H1 (cell line): Measurements from ENCODE around the gene CCNE1. TPM values are rescaled to one million over a fixed set of nuclear protein-coding genes. Genes with fewer than 3 reads are reported as not detected.

Source experiments
- CTCF ChIA-PET: fragments of 300-600 bp; sonication (Branson Sonifier 250); formaldehyde crosslinking; loops from one replicate; lab custom pipeline; 2021; ENCODE audit not compliant: partially characterized antibody; lab: Charles Lee
- POLR2A ChIA-PET: fragments of 300-600 bp; sonication (Branson Sonifier 250); formaldehyde crosslinking; loops from one replicate; lab custom pipeline; 2021; ENCODE audit warnings: inconsistent platforms; ENCODE audit not compliant: partially characterized antibody; lab: Charles Lee
- DNase-seq, 2 experiments: peaks; one replicate each; pipeline versions ENCODE4 v3.0.0 to v3.0.0-alpha.2; 2010 to 2022; ENCODE audit warnings: low spot score in 2 of 2, low read depth in 1 of 2, mixed read lengths in 1 of 2
- FAIRE-seq: peaks from 2 replicates; lab custom pipeline; 2011; peaks lifted over from hg19 to GRCh38; lab: Jason Lieb, UNC
- H2AFZ ChIP-seq: 2 replicates; pipeline ENCODE4 v1.8.1; 2012; ENCODE audit warnings: low read length, inconsistent platforms
- H2AK5ac ChIP-seq: 2 replicates; pipeline ENCODE4 v1.6.1; 2013; ENCODE audit warnings: low read depth, low read length
- H2BK120ac ChIP-seq: replicated peaks from 2 replicates; pipeline ENCODE3; 2013; ENCODE audit warnings: low read depth, low read length, inconsistent platforms
- H2BK12ac ChIP-seq: 2 replicates; pipeline ENCODE4 v1.6.1; 2013; ENCODE audit warnings: low read depth, low read length
- H2BK15ac ChIP-seq: 2 replicates; pipeline ENCODE4 v1.6.1; 2013; ENCODE audit warnings: low read length
- H2BK20ac ChIP-seq: 2 replicates; pipeline ENCODE4 v1.6.1; 2013; ENCODE audit warnings: low read length
- H2BK5ac ChIP-seq: 2 replicates; pipeline ENCODE4 v1.6.1; 2013; ENCODE audit warnings: low read depth, low read length
- H3K14ac ChIP-seq: 2 replicates; pipeline ENCODE4 v1.6.1; 2013; ENCODE audit warnings: inconsistent platforms; ENCODE audit not compliant: insufficient read length
- H3K18ac ChIP-seq: 2 replicates; pipeline ENCODE4 v1.6.1; 2013; ENCODE audit warnings: low read length; ENCODE audit errors: extremely low read depth
- H3K23ac ChIP-seq: 2 replicates; pipeline ENCODE4 v1.6.1; 2013; ENCODE audit warnings: inconsistent platforms; ENCODE audit not compliant: insufficient read length
- H3K23me2 ChIP-seq: 2 replicates; pipeline ENCODE4 v1.6.1; 2013; ENCODE audit warnings: low read depth, low read length
- H3K27ac ChIP-seq: 2 replicates; pipeline ENCODE4 v1.6.1; 2011; ENCODE audit warnings: low read depth, low read length, inconsistent platforms
- H3K27me3 ChIP-seq, 4 experiments: replicated peaks in 1 of 4; 1 replicate in 1 of 4; 2 replicates in 3 of 4; pipeline versions ENCODE4 v1.6.1 to v1.8.1; 2011 to 2013; ENCODE audit warnings: low read length in 3 of 4, mild to moderate bottlenecking in 3 of 4, inconsistent platforms in 2 of 4, mixed read lengths in 2 of 4, moderate library complexity in 1 of 4; ENCODE audit not compliant: control insufficient read depth in 3 of 4, insufficient read depth in 3 of 4; ENCODE audit errors: extremely low read depth in 1 of 4
- H3K36me3 ChIP-seq, 4 experiments: 2 replicates each; pipeline versions ENCODE4 v1.6.1 to v1.8.1; 2011 to 2013; ENCODE audit warnings: mild to moderate bottlenecking in 4 of 4, low read length in 3 of 4, moderate library complexity in 2 of 4, control low read depth in 1 of 4, inconsistent platforms in 1 of 4; ENCODE audit not compliant: insufficient read depth in 4 of 4, control insufficient read depth in 2 of 4
- H3K4ac ChIP-seq: replicated peaks from 2 replicates; pipeline ENCODE3; 2013; ENCODE audit warnings: low read length, low read depth, mixed read lengths, inconsistent platforms; ENCODE audit not compliant: insufficient read length
- H3K4me1 ChIP-seq, 4 experiments: replicated peaks in 1 of 4; 1 replicate in 1 of 4; 2 replicates in 3 of 4; pipeline versions ENCODE4 v1.6.1 to v1.8.1; 2011 to 2013; ENCODE audit warnings: low read length in 3 of 4, inconsistent platforms in 2 of 4, mixed read lengths in 1 of 4; ENCODE audit not compliant: insufficient read depth in 4 of 4, control insufficient read depth in 3 of 4
- H3K4me2 ChIP-seq, 2 experiments: 2 replicates each; pipeline versions ENCODE4 v1.6.1 to v1.8.1; 2011 to 2013; ENCODE audit warnings: low read depth in 2 of 2, low read length in 2 of 2, control low read depth in 1 of 2, inconsistent platforms in 1 of 2, mild to moderate bottlenecking in 1 of 2; ENCODE audit not compliant: insufficient read depth in 1 of 2
- H3K4me3 ChIP-seq, 4 experiments: fragments of 200-600, 300-600 bp in 1 of 4; sonication (generic), shearing (Covaris generic), sonication (Bioruptor Twin) in 1 of 4; 2 replicates each; pipeline versions ENCODE4 v1.5.1 to v1.8.1; 2011 to 2016; ENCODE audit warnings: low read length in 4 of 4, low read depth in 3 of 4, control low read depth in 2 of 4, inconsistent platforms in 2 of 4, mild to moderate bottlenecking in 2 of 4, mixed read lengths in 1 of 4, moderate library complexity in 1 of 4; ENCODE audit not compliant: insufficient read depth in 2 of 4; ENCODE audit errors: extremely low read depth in 1 of 4
- H3K56ac ChIP-seq: replicated peaks from 2 replicates; pipeline ENCODE3; 2013; ENCODE audit warnings: low read depth, mild to moderate bottlenecking, mixed read lengths, low read length, inconsistent platforms; ENCODE audit not compliant: insufficient read length
- H3K79me1 ChIP-seq: 2 replicates; pipeline ENCODE4 v1.6.1; 2013; ENCODE audit warnings: low read depth, low read length, control low read depth
- H3K79me2 ChIP-seq, 2 experiments: 2 replicates each; pipeline versions ENCODE4 v1.6.1 to v1.8.1; 2012 to 2013; ENCODE audit warnings: low read length in 2 of 2, mild to moderate bottlenecking in 2 of 2, inconsistent platforms in 1 of 2; ENCODE audit not compliant: insufficient read depth in 2 of 2, control insufficient read depth in 1 of 2
- H3K9ac ChIP-seq, 4 experiments: replicated peaks in 1 of 4; 1 replicate in 1 of 4; 2 replicates in 3 of 4; pipeline versions ENCODE4 v1.6.1 to v1.8.1; 2011 to 2013; ENCODE audit warnings: low read depth in 3 of 4, low read length in 3 of 4, control low read depth in 2 of 4, mild to moderate bottlenecking in 2 of 4, moderate library complexity in 2 of 4, inconsistent platforms in 1 of 4; ENCODE audit errors: extremely low read depth in 1 of 4
- H3K9me3 ChIP-seq, 2 experiments: 2 replicates each; pipeline versions ENCODE4 v1.6.1 to v1.8.1; 2012 to 2013; ENCODE audit warnings: mild to moderate bottlenecking in 2 of 2, moderate library complexity in 2 of 2, control low read depth in 1 of 2, inconsistent platforms in 1 of 2, low read depth in 1 of 2, low read length in 1 of 2, mixed read lengths in 1 of 2; ENCODE audit not compliant: insufficient read depth in 2 of 2
- H4K20me1 ChIP-seq, 2 experiments: replicated peaks in 1 of 2; 2 replicates each; pipeline versions ENCODE3 to v1.8.1; 2011 to 2013; ENCODE audit warnings: inconsistent platforms in 2 of 2, low read length in 2 of 2, mild to moderate bottlenecking in 1 of 2; ENCODE audit not compliant: insufficient read depth in 2 of 2, control insufficient read depth in 1 of 2
- H4K5ac ChIP-seq: 2 replicates; pipeline ENCODE4 v1.6.1; 2013; ENCODE audit warnings: low read length, low read depth, mixed read lengths, inconsistent platforms; ENCODE audit not compliant: insufficient read length
- H4K8ac ChIP-seq: 2 replicates; pipeline ENCODE4 v1.8.0; 2013; ENCODE audit warnings: mild to moderate bottlenecking, moderate library complexity, low read length, inconsistent platforms; ENCODE audit not compliant: insufficient read depth; ENCODE audit errors: extremely low read depth
- H4K91ac ChIP-seq: replicated peaks from 2 replicates; pipeline ENCODE3; 2013; ENCODE audit warnings: low read length, mixed read lengths, inconsistent platforms; ENCODE audit not compliant: insufficient read length
- CEBPB ChIP-seq: IDR thresholded peaks from 2 replicates; pipeline ENCODE4 v1.6.1; 2012; ENCODE audit warnings: low read depth, low read length
- CREB1 ChIP-seq: IDR thresholded peaks from 2 replicates; pipeline ENCODE4 v1.6.1; 2012; ENCODE audit warnings: inconsistent platforms
- EGR1 ChIP-seq: IDR thresholded peaks from 2 replicates; pipeline ENCODE4 v1.6.1; 2011; ENCODE audit warnings: low read depth, low read length, borderline replicate concordance
- EZH2 ChIP-seq: fragments of 200-600 bp; sonication (generic); IDR thresholded peaks from 2 replicates; pipeline ENCODE4 v1.7.1; 2012; ENCODE audit warnings: low read depth, mild to moderate bottlenecking, moderate library complexity, low read length, inconsistent platforms; ENCODE audit not compliant: severe bottlenecking
- FOSL1 ChIP-seq: IDR thresholded peaks from 2 replicates; pipeline ENCODE4 v1.6.1; 2011; ENCODE audit warnings: mild to moderate bottlenecking, low read depth, low read length, moderate library complexity; ENCODE audit not compliant: insufficient read depth
- HDAC2 ChIP-seq, 2 experiments: fragments of 300-600 bp in 1 of 2; sonication (generic) in 1 of 2; IDR thresholded peaks; 2 replicates each; pipeline ENCODE4 v1.6.1; 2011 to 2012; ENCODE audit warnings: low read depth in 2 of 2, low read length in 2 of 2, mild to moderate bottlenecking in 2 of 2, moderate library complexity in 2 of 2, borderline replicate concordance in 1 of 2, inconsistent platforms in 1 of 2
- JUN ChIP-seq: IDR thresholded peaks from 2 replicates; pipeline ENCODE4 v1.6.1; 2011; ENCODE audit warnings: low read depth, mild to moderate bottlenecking, improper control_type of control experiment, low read length
- PHF8 ChIP-seq: fragments of 200-600 bp; sonication (generic); conservative IDR thresholded peaks from 2 replicates; pipeline ENCODE4 v1.7.1; 2012; ENCODE audit warnings: low read depth, mild to moderate bottlenecking, inconsistent platforms, low read length, moderate library complexity
- RAD21 ChIP-seq, 2 experiments: IDR thresholded peaks in 1 of 2; conservative IDR thresholded peaks in 1 of 2; 2 replicates each; pipeline ENCODE4 v1.6.1; 2011; ENCODE audit warnings: low read depth in 2 of 2, low read length in 2 of 2, improper control_type of control experiment in 1 of 2, inconsistent platforms in 1 of 2, mild to moderate bottlenecking in 1 of 2, moderate library complexity in 1 of 2
- RBBP5 ChIP-seq: IDR thresholded peaks from 2 replicates; pipeline ENCODE4 v1.7.1; 2012; ENCODE audit warnings: low read depth, mild to moderate bottlenecking, inconsistent platforms, low read length, moderate library complexity, borderline replicate concordance
- SIN3A ChIP-seq, 2 experiments: IDR thresholded peaks in 1 of 2; conservative IDR thresholded peaks in 1 of 2; 2 replicates each; pipeline ENCODE4 v1.6.1; 2011 to 2012; ENCODE audit warnings: low read length in 2 of 2, improper control_type of control experiment in 1 of 2, low read depth in 1 of 2, mild to moderate bottlenecking in 1 of 2
- WGBS, 2 experiments: shearing (Covaris generic) in 1 of 2; methylation state at CpG; one replicate each; pipeline versions ENCODE4 v1.1.6 to v1.1.7; 2013 to 2015; ENCODE audit warnings: low lambda C conversion rate in 2 of 2, mixed read lengths in 2 of 2, inconsistent platforms in 1 of 2, low coverage in 1 of 2, missing lambda C conversion rate in 1 of 2; ENCODE audit not compliant: insufficient replicate concordance in 2 of 2, insufficient coverage in 1 of 2, insufficient read length in 1 of 2; ENCODE audit errors: extremely low coverage in 1 of 2, missing lambda C conversion rate in 1 of 2; 5-methylcytosine and 5-hydroxymethylcytosine counted together
- polyA plus RNA-seq, 7 experiments: library from polyadenylated mRNA; depleted of rRNA in 3 of 7; stranded (reverse) in 5 of 7; unstranded in 2 of 7; fragments of >200 nt in 5 of 7; fragments of 200-250 nt in 2 of 7; gene quantifications; 1 replicate in 5 of 7; 2 replicates in 1 of 7; 4 replicates in 1 of 7; pipeline versions ENCODE4 v1.2.1 to v1.2.3, GENCODE V29; 2011 to 2013; ENCODE audit warnings: missing spikeins in 2 of 7, mixed read lengths in 2 of 7
- total RNA-seq: library from RNA; stranded (reverse); fragmentation: NEBNext Ultra II Directional; extraction: Animal tissue kit (Norgen Biotek cat#: 25700); gene quantifications from 2 replicates; pipeline ENCODE4 v1.2.1, GENCODE V29; 2021

The CCNE1 gene
- total and polyA plus RNA-seq, 2 of the 8 experiments (the other 6 are each of a cell fraction or from before 2014, with no cell fraction given): 43.2 to 44.6 TPM

DNA sequence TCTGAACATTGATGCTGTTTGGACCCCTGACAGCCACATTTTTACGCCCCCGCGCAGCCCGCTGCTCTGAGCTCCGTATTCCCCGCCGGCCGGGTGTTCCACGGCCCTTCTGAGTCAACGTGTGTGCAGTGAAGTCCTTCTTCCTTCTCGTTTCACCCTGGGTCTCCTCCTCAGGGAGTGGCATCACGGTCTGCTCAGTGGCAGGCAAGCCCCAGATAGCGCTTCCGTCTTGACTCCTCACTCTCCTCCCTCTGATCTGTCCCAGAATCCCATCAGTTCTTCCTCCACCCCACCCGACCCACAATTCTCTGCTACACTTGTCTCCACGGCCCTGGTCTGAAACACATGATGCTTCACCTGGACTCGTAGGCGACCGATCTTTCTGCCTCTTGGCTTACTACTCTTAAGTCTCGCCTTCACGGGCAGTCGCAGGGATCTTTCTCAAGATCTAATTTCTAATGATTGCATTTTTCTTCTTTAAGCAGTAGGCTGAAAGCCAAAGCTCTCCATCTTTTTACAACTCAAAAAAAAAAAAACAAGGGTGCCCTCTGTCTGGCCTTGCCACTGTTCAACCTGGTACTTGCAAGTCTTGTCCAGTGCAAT lies 33.9 kb downstream of the CCNE1 start:
- peaks cover 15% of the 10 kb centered on the region; the same call in 1 of the 2 replicates for H3K23me2 ChIP-seq
- no peak overlapping the region for H4K91ac ChIP-seq
- H4K20me1 ChIP-seq: peaks cover 0 to 4% of the 10 kb centered on the region in 2 experiments
- ChIA-PET CTCF (interaction anchor here (1.4 to 1.6 kb wide), 3 partner anchors 12 to 60 kb away, joined by 3 to 5 read pairs (median 5); no protein-coding TSS in a partner anchor), POLR2A (interaction anchor here (0.7 to 1.1 kb wide), 3 partner anchors 9 to 96 kb away, joined by 3 to 4 read pairs (median 3); partner anchors contain the start of gene URI1)
- no peak overlapping the region for H2BK20ac ChIP-seq
- peak overlapping the region; percentile 61 to 86 (median 81) for H3K4me3 ChIP-seq
- peaks cover 0 to 15% (median 4%) of the 10 kb centered on the region in 4 experiments; a peak in 5 of 7 replicates for H3K4me1 ChIP-seq
- H2BK15ac ChIP-seq: no peak overlapping the region
- H3K14ac ChIP-seq: no peak overlapping the region
- H3K4me2 ChIP-seq: peak overlapping the region; percentile 88 to 100
- 10% methylated on average over 22 of the region's 22 CpGs; no CpG with 5 or more reads in 1 of the 2 experiments for WGBS, 2 experiments
- H2BK5ac ChIP-seq: no peak overlapping the region; the same call in 1 of the 2 replicates
- no peaks in the 10 kb centered on the region for H3K9me3 ChIP-seq
- no peak overlapping the region for H4K5ac ChIP-seq
- H3K23ac ChIP-seq: no peak overlapping the region
- H3K27me3 ChIP-seq: peaks cover 0 to 10% (median 7%) of the 10 kb centered on the region in 4 experiments; a peak in 4 of 7 replicates
- H4K8ac ChIP-seq: no peak overlapping the region
- H2AK5ac ChIP-seq: no peak overlapping the region
- no peak overlapping the region for H3K18ac ChIP-seq
- TF ChIP-seq EZH2 (peak; percentile 25), JUN (no peak), PHF8 (peak; percentile 31; the same call in 1 of the 2 replicates), CREB1 (no peak), RBBP5 (no peak), HDAC2 (IDR thresholded peaks at IDR 0.05; ENCODE audit: borderline replicate concordance in 1 of 2, low read depth in 2 of 2, low read length in 2 of 2) (0 out of 4 replicates have a peak, but pooled peaks of 1 of the 2 experiments have one; percentile 46), FOSL1 (no peak), CEBPB (no peak), SIN3A (conservative IDR thresholded peaks at IDR 0.05 in 1 of 2, IDR thresholded peaks at IDR 0.05 in 1 of 2; ENCODE audit: low read depth in 1 of 2, low read length in 2 of 2) (no peak), RAD21 (IDR thresholded peaks at IDR 0.05 in 1 of 2, conservative IDR thresholded peaks at IDR 0.05 in 1 of 2; ENCODE audit: low read depth in 2 of 2, low read length in 2 of 2) (no peak), EGR1 (no peak)
- peak overlapping the region in 3 of 4 experiments; percentile 38 to 56 (median 49); a peak in 5 of 7 replicates for H3K9ac ChIP-seq
- peak overlapping the region; percentile 95 for H2AFZ ChIP-seq
- H2BK120ac ChIP-seq: no peak overlapping the region
- no peaks in the 10 kb centered on the region for H3K79me1 ChIP-seq
- H3K79me2 ChIP-seq: no peaks in the 10 kb centered on the region
- no peak overlapping the region for H3K27ac ChIP-seq
- H3K4ac ChIP-seq: no peak overlapping the region
- H2BK12ac ChIP-seq: no peak overlapping the region
- no peak for DNase-seq
- H3K56ac ChIP-seq: no peak overlapping the region
- FAIRE-seq: no peak
- H3K36me3 ChIP-seq: no peaks in the 10 kb centered on the region
